Gastrocnemius medialis (tissue), 4 donors: ENCODE results near the gene GHITM. TPM values are rescaled to one million over a fixed set of nuclear protein-coding genes. Genes with fewer than 3 reads are reported as not detected.
"Not testable (repeated sequence)": the region's sequence is repeated elsewhere in the genome, so short reads cannot be mapped to it uniquely, and the experiment has no call there.

Source experiments
- ATAC-seq, 2 donors: fragments of 150-250 bp; one replicate each; pipeline ENCODE4 v1.9.1; 2016
- DNase-seq, 2 donors: peaks; one replicate each; pipeline ENCODE4 v3.0.0-alpha.2; 2019
- H3K27ac ChIP-seq, 4 donors: fragments of 200-600 bp; sonication (generic); 1 replicate in 1 of 4; 2 replicates in 3 of 4; pipeline ENCODE4 v1.5.1; 2016 to 2018; ENCODE audit warnings: mild to moderate bottlenecking in 2 of 4, moderate library complexity in 1 of 4
- H3K27me3 ChIP-seq, 3 donors: fragments of 200-600 bp; sonication (generic) in 2 of 3; 1 replicate in 1 of 3; 2 replicates in 2 of 3; pipeline versions ENCODE4 v1.5.1 to v1.6.0; 2016 to 2019; ENCODE audit warnings: mild to moderate bottlenecking in 1 of 3, moderate library complexity in 1 of 3
- H3K36me3 ChIP-seq, 2 donors: fragments of 200-600 bp; sonication (generic) in 1 of 2; one replicate each; pipeline ENCODE4 v1.5.1; 2017 to 2018
- H3K4me1 ChIP-seq, 2 donors: fragments of 200-600 bp; sonication (generic) in 1 of 2; one replicate each; pipeline ENCODE4 v1.5.1; 2016 to 2017; ENCODE audit warnings: mild to moderate bottlenecking in 2 of 2
- H3K4me3 ChIP-seq, 4 donors: fragments of 200-600 bp; sonication (generic) in 3 of 4; 1 replicate in 1 of 4; 2 replicates in 3 of 4; pipeline ENCODE4 v1.5.1; 2016 to 2019; ENCODE audit warnings: mild to moderate bottlenecking in 2 of 4
- H3K9me3 ChIP-seq, 3 donors: fragments of 200-600 bp; sonication (generic) in 2 of 3; 1 replicate in 1 of 3; 2 replicates in 2 of 3; pipeline ENCODE4 v1.5.1; 2016 to 2019
- POLR2A ChIP-seq, 2 donors: fragments of 450-650 bp; IDR thresholded peaks; one replicate each; pipeline ENCODE4 v1.6.1; 2017; ENCODE audit warnings: antibody characterized with exemption in 2 of 2, mild to moderate bottlenecking in 2 of 2, moderate library complexity in 2 of 2
- in situ Hi-C, 4 donors: fragments of 200-750 bp; cut with MboI; loops; one replicate each; pipeline versions ENCODE4 v1.15.0 to v1.8.0; 2017; ENCODE audit warnings: low sequenced_read_pairs in 4 of 4
- intact Hi-C: fragments of 100-400 bp; cut with DNase I; formaldehyde crosslinking; loops from one replicate; pipeline ENCODE4 v1.15.1; 2023; ENCODE audit warnings: low total_unique reads
- total RNA-seq, 4 donors: library from RNA; depleted of rRNA; stranded (reverse); fragments of >200 nt; gene quantifications; one replicate each; pipeline versions ENCODE4 v1.1.0 to v1.2.3, GENCODE V29; 2016
- TF ChIP-seq, protein P1 (sequence below), 5 experiments: fragments of 450-650 bp in 3 of 5; fragments of 200-600 bp in 2 of 5; sonication (generic) in 2 of 5; IDR thresholded peaks in 4 of 5; conservative IDR thresholded peaks in 1 of 5; 1 replicate in 4 of 5; 2 replicates in 1 of 5; pipeline ENCODE4 v1.5.1; 2016 to 2019; ENCODE audit warnings: antibody characterized with exemption in 5 of 5, mild to moderate bottlenecking in 3 of 5, moderate library complexity in 3 of 5

Gene GHITM
- total RNA-seq, 4 donors from 2014 or later = 307 to 444 (median 358) TPM

DNA sequence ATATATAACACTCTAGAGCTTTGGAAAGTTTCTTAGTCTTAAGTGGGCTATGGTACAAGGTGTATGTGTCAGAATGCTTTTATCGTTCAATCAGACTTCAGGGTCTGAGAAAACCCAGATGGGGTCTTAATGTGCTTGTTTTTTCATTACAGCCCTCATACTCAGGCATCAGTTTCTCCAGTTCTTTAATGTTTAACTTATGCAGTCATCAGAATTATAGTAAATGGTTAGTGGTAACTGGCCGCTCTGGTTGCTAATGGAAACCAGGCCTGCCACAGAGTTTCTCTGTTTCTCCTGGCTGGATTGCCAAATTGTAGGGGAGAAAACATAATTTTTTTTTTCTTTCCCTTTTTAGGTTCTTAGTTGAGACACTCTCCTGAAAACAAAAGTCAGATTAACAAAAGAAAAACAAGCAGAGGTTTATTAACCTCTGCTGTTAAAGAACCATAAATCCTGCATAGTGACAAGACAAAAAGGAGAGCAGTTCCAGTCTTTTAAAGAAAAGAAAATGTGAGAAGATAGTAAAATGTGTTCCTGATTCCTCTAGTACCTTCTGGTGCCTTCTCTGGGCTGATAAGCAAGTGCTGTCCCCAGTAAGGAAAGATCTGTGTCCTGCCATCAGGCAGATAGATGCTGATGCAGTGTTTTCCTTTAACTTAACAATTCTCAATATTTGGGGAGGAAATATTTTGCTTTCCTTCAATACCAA is 21.5 kb upstream of the GHITM start:
- ATAC-seq (no peak), DNase-seq (no peak)
- Histone ChIP-seq H3K27me3 (no peaks in the 10 kb centered on the region), H3K27ac (no peak overlapping the region), H3K4me1 (no peaks in the 10 kb centered on the region), H3K36me3 (no peaks in the 10 kb centered on the region), H3K9me3 (no peaks in the 10 kb centered on the region), H3K4me3 (no peak overlapping the region)
- TF ChIP-seq, protein P1, sequence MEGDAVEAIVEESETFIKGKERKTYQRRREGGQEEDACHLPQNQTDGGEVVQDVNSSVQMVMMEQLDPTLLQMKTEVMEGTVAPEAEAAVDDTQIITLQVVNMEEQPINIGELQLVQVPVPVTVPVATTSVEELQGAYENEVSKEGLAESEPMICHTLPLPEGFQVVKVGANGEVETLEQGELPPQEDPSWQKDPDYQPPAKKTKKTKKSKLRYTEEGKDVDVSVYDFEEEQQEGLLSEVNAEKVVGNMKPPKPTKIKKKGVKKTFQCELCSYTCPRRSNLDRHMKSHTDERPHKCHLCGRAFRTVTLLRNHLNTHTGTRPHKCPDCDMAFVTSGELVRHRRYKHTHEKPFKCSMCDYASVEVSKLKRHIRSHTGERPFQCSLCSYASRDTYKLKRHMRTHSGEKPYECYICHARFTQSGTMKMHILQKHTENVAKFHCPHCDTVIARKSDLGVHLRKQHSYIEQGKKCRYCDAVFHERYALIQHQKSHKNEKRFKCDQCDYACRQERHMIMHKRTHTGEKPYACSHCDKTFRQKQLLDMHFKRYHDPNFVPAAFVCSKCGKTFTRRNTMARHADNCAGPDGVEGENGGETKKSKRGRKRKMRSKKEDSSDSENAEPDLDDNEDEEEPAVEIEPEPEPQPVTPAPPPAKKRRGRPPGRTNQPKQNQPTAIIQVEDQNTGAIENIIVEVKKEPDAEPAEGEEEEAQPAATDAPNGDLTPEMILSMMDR (IDR thresholded peaks at IDR 0.05 in 4 of 5, conservative IDR thresholded peaks at IDR 0.05 in 1 of 5) = no peak
- TF ChIP-seq POLR2A (IDR thresholded peaks at IDR 0.05) = no peak
- in situ Hi-C loops (no loop called here), intact Hi-C loops (no loop called here)

DNA sequence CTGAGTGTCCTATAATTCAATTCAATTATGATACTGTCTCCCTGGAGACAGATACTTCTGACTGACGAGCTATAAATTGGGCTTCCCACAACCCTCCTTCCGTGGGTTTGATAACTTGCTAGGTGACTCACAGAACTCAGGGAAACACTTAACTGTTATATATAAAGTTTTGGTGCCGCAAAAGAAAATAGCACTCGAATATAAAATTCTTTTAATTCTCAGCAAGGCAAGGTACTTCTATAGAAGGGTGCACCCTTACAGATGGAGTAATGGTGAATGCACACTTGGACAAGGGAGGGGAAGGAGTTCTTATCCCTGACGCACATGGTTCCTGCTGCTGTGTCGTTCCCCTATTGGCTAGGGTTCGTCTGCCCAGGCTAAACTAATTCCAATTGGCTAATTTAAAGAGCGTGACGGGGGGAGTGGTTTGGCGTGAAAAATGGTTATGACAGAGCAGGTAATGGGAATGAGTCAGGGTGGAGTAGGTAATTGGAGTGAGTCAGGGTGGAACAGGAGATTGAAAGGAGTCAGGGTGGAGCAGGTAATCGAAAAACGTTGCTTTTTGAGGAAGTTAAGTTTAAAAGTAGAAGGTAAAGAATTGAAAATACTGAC is 20.8 kb upstream of the GHITM start:
- TF ChIP-seq, protein P1 (IDR thresholded peaks at IDR 0.05 in 4 of 5, conservative IDR thresholded peaks at IDR 0.05 in 1 of 5) = no peak
- TF ChIP-seq POLR2A (IDR thresholded peaks at IDR 0.05) = no peak
- Histone ChIP-seq H3K4me3 (no peak overlapping the region), H3K36me3 (no peaks in the 10 kb centered on the region), H3K27me3 (no peaks in the 10 kb centered on the region), H3K9me3 (no peaks in the 10 kb centered on the region), H3K27ac (no peak overlapping the region), H3K4me1 (no peaks in the 10 kb centered on the region)
- ATAC-seq (no peak), DNase-seq (no peak)
- in situ Hi-C loops (no loop called here), intact Hi-C loops (no loop called here)

DNA sequence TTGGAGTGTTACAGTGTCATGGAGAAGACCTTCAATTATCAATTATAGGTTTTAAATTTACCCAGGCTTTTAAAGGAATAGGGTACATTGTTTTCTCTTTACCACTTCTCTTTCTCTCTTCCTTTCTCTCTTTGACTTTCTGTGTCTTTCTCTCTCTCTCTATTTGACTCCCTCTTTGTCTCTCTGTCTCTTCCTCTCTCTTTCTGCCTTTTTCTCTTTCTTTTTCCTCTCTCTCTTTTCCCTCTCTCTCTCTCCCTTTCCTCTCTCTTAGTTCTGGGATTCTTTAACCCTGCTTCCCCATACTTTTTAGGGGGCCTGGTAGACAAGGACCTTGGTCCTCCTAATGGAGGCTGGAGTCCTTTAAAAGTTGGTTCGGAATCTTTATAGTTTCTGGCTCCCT is 15.9 kb upstream of the GHITM start:
- Histone ChIP-seq H3K27ac (no peak overlapping the region), H3K36me3 (no peaks in the 10 kb centered on the region), H3K9me3 (no peaks in the 10 kb centered on the region), H3K4me1 (no peaks in the 10 kb centered on the region), H3K4me3 (no peak overlapping the region), H3K27me3 (no peaks in the 10 kb centered on the region)
- intact Hi-C loops (no loop called here), in situ Hi-C loops (no loop called here)
- TF ChIP-seq POLR2A (IDR thresholded peaks at IDR 0.05) = no peak
- TF ChIP-seq, protein P1 (IDR thresholded peaks at IDR 0.05 in 4 of 5, conservative IDR thresholded peaks at IDR 0.05 in 1 of 5) = no peak
- ATAC-seq = no peak
- no peak for DNase-seq

DNA sequence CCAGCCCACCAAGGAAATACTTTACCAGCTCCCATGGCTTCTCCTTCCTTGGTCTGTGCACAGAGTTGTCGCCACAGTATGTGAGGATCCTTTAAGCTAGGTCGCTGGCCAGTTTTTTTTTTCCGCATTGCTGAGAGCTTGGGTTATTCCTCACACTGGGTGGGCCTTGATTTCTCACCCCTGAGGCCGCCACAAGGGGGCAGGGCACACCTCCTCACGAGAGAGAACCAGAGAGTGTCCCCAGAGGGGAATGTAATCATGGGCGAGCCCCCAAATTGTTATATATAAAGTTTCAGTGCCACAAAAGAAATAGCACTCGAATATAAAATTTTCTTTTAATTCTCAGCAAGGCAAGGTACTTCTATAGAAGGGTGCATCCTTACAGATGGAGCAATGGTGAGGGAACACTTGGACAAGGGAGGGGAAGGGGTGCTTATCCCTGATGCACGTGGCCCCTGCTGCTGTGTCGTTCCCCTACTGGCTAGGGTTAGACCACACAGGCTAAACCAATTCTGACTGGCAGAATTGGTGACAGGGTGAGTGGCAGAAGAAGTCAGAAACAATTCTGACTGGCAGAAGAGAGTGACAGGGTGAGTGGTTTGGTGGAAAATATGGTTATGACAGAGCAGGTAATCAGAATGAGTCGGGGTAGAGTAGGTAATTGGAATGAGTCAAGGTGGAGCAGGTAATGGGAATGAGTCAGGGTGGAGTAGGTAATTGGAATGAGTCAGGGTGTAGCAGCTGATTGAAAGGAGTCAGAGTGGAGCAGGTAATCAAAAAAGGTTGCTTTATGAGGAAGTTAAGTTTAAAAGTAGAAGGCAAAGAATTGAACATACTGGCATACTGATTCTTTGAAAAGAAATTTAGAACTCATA is 13.2 kb upstream of the GHITM start:
- ATAC-seq, H3K36me3 ChIP-seq, DNase-seq, H3K4me1 ChIP-seq, H3K27ac ChIP-seq, H3K9me3 ChIP-seq, H3K4me3 ChIP-seq, intact Hi-C loops, H3K27me3 ChIP-seq: not testable (repeated sequence)
- in situ Hi-C loops = loop anchor here in 1 of 4 donors (25.0 kb wide), 1 partner anchor 211 kb away; the partner anchor contains the start of gene CCSER2

DNA sequence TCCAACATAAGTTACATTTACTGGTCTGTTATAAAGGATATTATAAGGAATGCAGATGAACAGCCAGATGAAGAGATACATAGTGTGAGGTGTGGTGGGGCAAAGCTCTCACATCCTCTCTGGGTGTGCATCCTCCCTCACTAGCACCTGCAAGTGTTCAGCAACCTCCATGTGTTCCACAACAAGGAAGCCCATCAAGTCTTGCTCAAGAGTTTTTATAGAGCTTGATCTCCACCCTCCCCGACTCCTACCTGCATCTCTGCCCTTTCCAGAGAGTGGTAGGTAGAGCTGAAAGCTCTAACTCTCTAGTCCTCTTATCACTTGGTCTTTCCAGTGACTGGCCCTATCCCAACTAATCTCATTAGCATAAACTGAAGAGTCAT is 12.5 kb upstream of the GHITM start:
- H3K4me1 ChIP-seq = no peaks in the 10 kb centered on the region
- in situ Hi-C loops (loop anchor here in 1 of 4 donors (25.0 kb wide), 1 partner anchor 211 kb away; the partner anchor contains the start of gene CCSER2), intact Hi-C loops (no loop called here)
- no peak for TF ChIP-seq POLR2A (IDR thresholded peaks at IDR 0.05)
- TF ChIP-seq, protein P1 (IDR thresholded peaks at IDR 0.05 in 4 of 5, conservative IDR thresholded peaks at IDR 0.05 in 1 of 5) = no peak
- H3K9me3 ChIP-seq = no peaks in the 10 kb centered on the region
- no peak overlapping the region for H3K27ac ChIP-seq
- ATAC-seq = no peak
- no peaks in the 10 kb centered on the region for H3K36me3 ChIP-seq
- DNase-seq = no peak
- no peak overlapping the region for H3K4me3 ChIP-seq
- H3K27me3 ChIP-seq = no peaks in the 10 kb centered on the region
